NCI-H446 (cell line): ENCODE data around the gene CIDEB.
"Not testable (repeated sequence)": the region's sequence is repeated elsewhere in the genome, so short reads cannot be mapped to it uniquely, and the experiment has no call there.

Experiments used
- DNase-seq, 2 experiments: peaks; one replicate each; lab custom pipeline; 2025; lab: John Stamatoyannopoulos, UW

Gene CIDEB

GRCh38 chr14:24332268-24332993 is 24.7 kb upstream of the CIDEB start:
- peak in 1 of 2 experiments; percentile 60 for DNase-seq

GRCh38 chr14:24331731-24332267 is 24.0 kb upstream of the CIDEB start:
- no peak for DNase-seq

- DNase-seq, result no peak
Measured at GRCh38 chr14:24330973-24331674, 23.3 kb upstream of the CIDEB start.

- DNase-seq, result no peak
Measured at GRCh38 chr14:24329736-24330135, 22.0 kb upstream of the CIDEB start.

- no peak for DNase-seq
Measured at GRCh38 chr14:24329073-24329663, 21.4 kb upstream of the CIDEB start.

- DNase-seq, result not testable (repeated sequence)
Measured at GRCh38 chr14:24327914-24328313, 20.1 kb upstream of the CIDEB start.

- no peak for DNase-seq
Measured at GRCh38 chr14:24327303-24327702, 19.5 kb upstream of the CIDEB start.

- no peak for DNase-seq
Measured at GRCh38 chr14:24325963-24326362, 18.2 kb upstream of the CIDEB start.

- no peak for DNase-seq
Measured at GRCh38 chr14:24325041-24325530, 17.3 kb upstream of the CIDEB start.

GRCh38 chr14:24324024-24324423 is 16.2 kb upstream of the CIDEB start:
- no peak for DNase-seq

- no peak for DNase-seq
Measured at GRCh38 chr14:24323341-24323740, 15.6 kb upstream of the CIDEB start.

GRCh38 chr14:24322672-24323071 is 14.9 kb upstream of the CIDEB start:
- DNase-seq, result no peak

- DNase-seq, result no peak
Measured at GRCh38 chr14:24321212-24321975, 13.6 kb upstream of the CIDEB start.

- DNase-seq, result no peak
Measured at GRCh38 chr14:24317141-24317928, 9.6 kb upstream of the CIDEB start.

- DNase-seq, result no peak
Measured at GRCh38 chr14:24316597-24316950, 8.8 kb upstream of the CIDEB start.

GRCh38 chr14:24315807-24316596 is 8.2 kb upstream of the CIDEB start:
- no peak for DNase-seq

- DNase-seq, result no peak
Measured at GRCh38 chr14:24315243-24315806, 7.5 kb upstream of the CIDEB start.

GRCh38 chr14:24314377-24315193 is 6.8 kb upstream of the CIDEB start:
- DNase-seq, result no peak

- DNase-seq, result no peak
Measured at GRCh38 chr14:24313913-24314312, 6.1 kb upstream of the CIDEB start.
